GM19099 (cell line): Measurements from ENCODE around the gene RAPGEF5.

ENCODE experiments used
- POLR2A ChIP-seq: IDR thresholded peaks from 3 replicates; pipeline ENCODE4 v1.6.1; 2011; ENCODE audit warnings: low read depth; ENCODE audit not compliant: insufficient read length; ENCODE audit errors: extremely low read depth

Gene RAPGEF5

GRCh38 chr7:22088827-22089226 lies 268.1 kb downstream of the RAPGEF5 start:
- no peak for TF ChIP-seq POLR2A

- TF ChIP-seq POLR2A: no peak
Measured at GRCh38 chr7:22087861-22088260, 269.1 kb downstream of the RAPGEF5 start.

GRCh38 chr7:22083704-22084240 lies 273.2 kb downstream of the RAPGEF5 start:
- no peak for TF ChIP-seq POLR2A

GRCh38 chr7:22082886-22083703 lies 273.9 kb downstream of the RAPGEF5 start:
- no peak for TF ChIP-seq POLR2A

- TF ChIP-seq POLR2A: no peak
Measured at GRCh38 chr7:22082553-22082885, 274.4 kb downstream of the RAPGEF5 start.

- no peak for TF ChIP-seq POLR2A
Measured at GRCh38 chr7:22075561-22075960, 281.4 kb downstream of the RAPGEF5 start.

GRCh38 chr7:22074897-22075296 lies 282.1 kb downstream of the RAPGEF5 start:
- TF ChIP-seq POLR2A: no peak
